Karpas-422 (cell line): ENCODE data around the gene ADGRL1. TPM values are rescaled to one million over a fixed set of nuclear protein-coding genes. Genes with fewer than 3 reads are reported as not detected.
"Not testable (repeated sequence)": the region's sequence is repeated elsewhere in the genome, so short reads cannot be mapped to it uniquely, and the experiment has no call there.

Experiments used
- DNase-seq: peaks from one replicate; pipeline ENCODE4 v3.0.0-alpha.2; 2015
- H2AFZ ChIP-seq: fragments of 200-600 bp; sonication (generic); 2 replicates; pipeline ENCODE4 v1.6.1; 2014; ENCODE audit warnings: antibody characterized with exemption, low read length, mixed read lengths
- H3K27ac ChIP-seq: fragments of 200-600 bp; sonication (generic); 2 replicates; pipeline ENCODE4 v1.5.1; 2014; ENCODE audit warnings: mild to moderate bottlenecking, low read length, moderate library complexity
- H3K27me3 ChIP-seq: fragments of 200-600 bp; sonication (generic); 2 replicates; pipeline ENCODE4 v1.6.1; 2014; ENCODE audit warnings: low read length, mixed read lengths
- H3K36me3 ChIP-seq: fragments of 200-600 bp; sonication (generic); 2 replicates; pipeline ENCODE4 v1.6.1; 2014; ENCODE audit warnings: low read length, mixed read lengths; ENCODE audit not compliant: insufficient read depth
- H3K4me1 ChIP-seq: fragments of 200-600 bp; sonication (generic); 2 replicates; pipeline ENCODE4 v1.6.1; 2014; ENCODE audit warnings: mild to moderate bottlenecking, low read length, mixed read lengths
- H3K4me2 ChIP-seq: fragments of 200-600 bp; sonication (generic); 2 replicates; pipeline ENCODE4 v1.6.1; 2014; ENCODE audit warnings: low read length, low read depth, mild to moderate bottlenecking; ENCODE audit not compliant: poor library complexity, severe bottlenecking
- H3K4me3 ChIP-seq: fragments of 200-600 bp; sonication (generic); 2 replicates; pipeline ENCODE4 v1.5.1; 2014; ENCODE audit warnings: mild to moderate bottlenecking, antibody characterized with exemption, low read length, mixed read lengths
- H3K79me2 ChIP-seq: fragments of 200-600 bp; sonication (generic); 2 replicates; pipeline ENCODE4 v1.6.1; 2014; ENCODE audit warnings: mild to moderate bottlenecking, low read length, mixed read lengths
- H3K9ac ChIP-seq: fragments of 200-600 bp; sonication (generic); 2 replicates; pipeline ENCODE4 v1.6.0; 2014; ENCODE audit warnings: low read length
- H3K9me2 ChIP-seq: fragments of 200-600 bp; sonication (generic), shearing (Covaris generic); replicated peaks from 2 replicates; pipeline ENCODE4 v1.6.0; 2014; ENCODE audit warnings: mild to moderate bottlenecking, low read length, moderate library complexity; ENCODE audit not compliant: insufficient read depth
- H3K9me3 ChIP-seq: fragments of 300-700, 200-600 bp; sonication (generic); 2 replicates; pipeline ENCODE4 v1.6.1; 2014; ENCODE audit warnings: low read length, mixed read lengths
- H4K20me1 ChIP-seq: fragments of 200-600 bp; sonication (generic); 2 replicates; pipeline ENCODE4 v1.6.1; 2014; ENCODE audit warnings: mild to moderate bottlenecking, antibody characterized with exemption, low read length, low read depth; ENCODE audit not compliant: insufficient read depth
- total RNA-seq: library from RNA; depleted of rRNA; stranded (reverse); fragments of >200 nt; shearing (Covaris generic); gene quantifications from 2 replicates; pipeline ENCODE4 v1.2.3, GENCODE V29; 2014; ENCODE audit warnings: low replicate concordance

ADGRL1 gene
- total RNA-seq, 1 experiment from 2014 or later, result 1.2 TPM

DNA sequence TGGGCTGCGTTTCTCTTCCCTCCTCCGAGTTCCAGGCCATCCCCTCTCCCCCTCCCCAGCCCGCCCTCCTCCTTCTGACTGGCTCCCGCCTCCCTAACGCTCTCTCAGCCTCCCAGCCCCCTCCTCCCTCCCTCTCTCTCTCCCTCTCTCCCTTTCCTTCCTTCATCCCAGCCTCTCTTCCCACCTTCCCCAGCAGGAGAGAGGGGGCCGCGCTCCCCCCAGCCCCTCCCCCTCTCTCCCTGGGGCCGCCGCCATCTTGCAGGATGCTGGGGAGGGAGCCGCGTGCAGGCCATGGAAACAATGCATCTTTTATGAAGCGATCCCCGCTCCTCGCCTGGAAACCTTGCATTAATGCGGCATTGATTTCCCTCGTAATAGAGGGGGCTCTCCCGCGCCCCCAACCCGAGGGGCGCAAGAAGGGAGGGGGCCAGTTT is 42.6 kb upstream of the ADGRL1 start:
- DNase-seq, result no peak
- Histone ChIP-seq H3K9me2 (no peaks in the 10 kb centered on the region), H3K4me1 (no peaks in the 10 kb centered on the region), H3K4me3 (no peak overlapping the region), H3K4me2 (no peak overlapping the region), H2AFZ (no peak overlapping the region), H3K27me3 (no peaks in the 10 kb centered on the region), H3K27ac (no peak overlapping the region), H3K36me3 (no peaks in the 10 kb centered on the region), H3K9ac (no peak overlapping the region), H4K20me1 (no peaks in the 10 kb centered on the region), H3K79me2 (no peaks in the 10 kb centered on the region), H3K9me3 (no peaks in the 10 kb centered on the region)

DNA sequence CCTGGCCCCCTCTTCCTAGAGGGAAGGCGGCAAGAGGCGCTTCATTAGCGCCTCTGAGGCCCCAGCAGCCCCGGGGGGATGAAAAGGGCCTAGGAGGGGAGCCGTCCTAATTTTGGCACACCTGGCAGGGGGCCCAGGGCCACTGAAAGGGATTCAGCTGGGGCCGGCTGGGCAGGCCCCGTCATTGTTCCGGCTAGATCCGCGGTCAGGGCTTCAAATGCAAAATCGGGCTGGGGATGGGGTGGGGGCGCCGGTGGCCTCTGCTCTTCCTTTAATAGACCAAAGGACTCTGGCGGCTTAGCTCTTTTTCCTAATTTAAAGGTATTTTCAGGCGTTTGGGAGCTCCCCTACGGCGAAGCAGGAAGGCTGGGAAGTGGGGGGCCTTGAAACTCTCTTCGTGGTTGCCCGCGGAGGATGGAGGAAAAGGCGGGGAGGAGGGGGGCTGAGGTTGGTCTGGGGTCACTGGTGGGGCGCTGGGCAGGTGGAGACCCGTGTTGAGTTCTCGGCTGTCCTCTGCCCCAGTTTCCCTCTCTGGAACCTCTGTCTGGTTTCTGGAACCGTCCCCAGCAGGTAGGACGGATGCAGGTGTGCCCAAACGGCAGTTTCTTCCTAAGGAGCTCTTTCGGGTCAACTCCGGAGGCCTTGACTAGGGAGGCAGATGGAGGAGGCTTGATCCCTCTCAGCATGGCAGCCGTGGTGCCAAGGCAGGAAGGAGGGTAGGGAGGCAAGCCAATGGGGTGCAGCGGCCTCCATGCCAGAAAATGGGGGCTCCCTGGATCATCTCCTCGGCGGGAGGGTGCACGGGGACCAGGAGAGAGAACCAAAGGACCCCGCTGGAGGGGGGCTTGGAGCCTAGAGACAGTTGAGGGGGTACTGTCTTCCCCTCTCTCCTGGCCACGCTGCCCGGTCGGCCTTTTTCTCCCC is 41.8 kb upstream of the ADGRL1 start:
- H4K20me1 ChIP-seq, H3K36me3 ChIP-seq, DNase-seq, H2AFZ ChIP-seq, H3K27me3 ChIP-seq, H3K9me2 ChIP-seq, H3K9me3 ChIP-seq, H3K9ac ChIP-seq, H3K4me1 ChIP-seq, H3K27ac ChIP-seq, H3K79me2 ChIP-seq, H3K4me2 ChIP-seq, H3K4me3 ChIP-seq: not testable (repeated sequence)

- not testable (repeated sequence) for H3K9ac ChIP-seq, H3K4me3 ChIP-seq, H3K9me3 ChIP-seq, H3K27me3 ChIP-seq, H3K36me3 ChIP-seq, H3K4me2 ChIP-seq, H4K20me1 ChIP-seq, H2AFZ ChIP-seq, H3K79me2 ChIP-seq, H3K4me1 ChIP-seq, H3K9me2 ChIP-seq, DNase-seq, H3K27ac ChIP-seq
These were observed 41.2 kb upstream of the ADGRL1 start for GRCh38 chr19:14247205-14247547.

GRCh38 chr19:14244393-14244792 is 38.4 kb upstream of the ADGRL1 start:
- H3K4me3 ChIP-seq, H3K9me2 ChIP-seq, DNase-seq, H3K4me2 ChIP-seq, H4K20me1 ChIP-seq, H3K36me3 ChIP-seq, H3K27me3 ChIP-seq, H3K9me3 ChIP-seq, H2AFZ ChIP-seq, H3K9ac ChIP-seq, H3K27ac ChIP-seq, H3K79me2 ChIP-seq, H3K4me1 ChIP-seq: not testable (repeated sequence)

DNA sequence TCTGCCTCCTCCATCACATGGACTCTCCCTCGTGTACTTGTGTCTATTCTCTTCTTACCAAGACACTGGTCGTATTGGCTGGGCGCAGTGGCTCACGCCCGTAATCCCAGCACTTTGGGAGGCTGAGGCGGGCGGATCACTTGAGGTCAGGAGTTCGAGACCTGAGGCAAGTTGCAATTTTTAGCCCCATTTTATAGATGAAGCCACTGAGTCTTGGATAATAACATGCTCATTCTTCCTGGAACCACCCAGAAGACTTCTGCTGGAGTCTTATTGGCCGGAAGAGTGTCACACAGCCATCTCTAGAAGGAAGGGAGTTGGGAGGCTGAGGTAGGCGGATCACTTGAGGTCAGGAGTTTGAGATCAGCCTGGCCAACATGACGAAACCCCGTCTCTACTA is 37.7 kb upstream of the ADGRL1 start:
- H3K79me2 ChIP-seq, H3K4me3 ChIP-seq, H3K27ac ChIP-seq, H3K4me1 ChIP-seq, H3K36me3 ChIP-seq, H4K20me1 ChIP-seq, H3K9ac ChIP-seq, H2AFZ ChIP-seq, H3K9me3 ChIP-seq, H3K4me2 ChIP-seq, H3K9me2 ChIP-seq, H3K27me3 ChIP-seq, DNase-seq: not testable (repeated sequence)

DNA sequence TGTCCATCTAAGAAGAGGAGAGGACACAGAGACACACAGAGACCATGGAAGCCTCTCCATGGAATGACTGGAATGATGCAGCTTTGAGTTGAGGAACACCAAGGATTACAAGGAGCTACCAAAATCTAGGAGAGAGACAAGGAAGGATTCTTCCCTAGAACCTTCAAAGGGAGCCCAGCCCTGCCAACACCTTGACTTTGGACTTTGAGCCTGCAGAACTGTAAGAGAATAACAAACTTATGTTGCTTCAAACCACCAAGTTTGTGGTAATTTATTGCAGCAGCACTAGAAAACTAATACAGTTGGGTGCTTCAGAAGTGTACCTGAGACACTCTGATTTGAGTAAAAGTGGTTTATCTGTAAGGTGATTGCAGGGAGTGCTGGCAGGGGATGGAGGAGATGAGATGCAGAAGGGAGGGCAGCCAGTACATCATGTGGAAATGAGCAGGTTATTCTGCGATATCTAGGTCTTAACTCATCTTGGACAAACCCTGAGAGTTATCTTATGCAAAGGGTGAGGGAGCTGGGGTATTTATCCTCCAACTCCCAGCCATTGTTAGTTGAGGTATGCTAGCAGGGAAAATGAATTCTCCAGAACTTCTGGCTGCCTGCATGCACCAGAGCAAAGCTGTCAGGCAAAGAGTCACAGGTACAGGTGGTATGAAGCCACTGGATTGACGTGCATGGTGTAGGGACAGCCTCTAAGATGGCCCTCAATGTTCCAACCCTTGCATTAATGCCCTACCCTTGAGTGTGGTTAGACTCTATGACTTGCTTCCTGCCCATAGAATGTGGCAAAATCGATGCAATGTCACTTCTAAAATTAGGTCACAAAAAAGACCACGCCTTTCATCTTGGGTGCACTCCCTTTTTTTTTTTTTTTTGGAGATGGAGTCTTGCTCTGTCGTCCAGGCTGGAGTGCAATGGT is 31.3 kb upstream of the ADGRL1 start:
- Histone ChIP-seq H3K4me1 (no peaks in the 10 kb centered on the region), H3K9ac (no peak overlapping the region), H3K9me2 (no peaks in the 10 kb centered on the region), H3K4me3 (no peak overlapping the region), H3K27me3 (no peaks in the 10 kb centered on the region), H3K79me2 (no peaks in the 10 kb centered on the region), H3K27ac (no peak overlapping the region), H4K20me1 (no peaks in the 10 kb centered on the region), H3K4me2 (no peak overlapping the region), H2AFZ (no peak overlapping the region), H3K9me3 (no peaks in the 10 kb centered on the region), H3K36me3 (no peaks in the 10 kb centered on the region)
- no peak for DNase-seq

- not testable (repeated sequence) for H3K27ac ChIP-seq, H3K36me3 ChIP-seq, H3K27me3 ChIP-seq, H4K20me1 ChIP-seq, H3K79me2 ChIP-seq, H3K9ac ChIP-seq, H3K9me2 ChIP-seq, H3K4me2 ChIP-seq, H2AFZ ChIP-seq, H3K4me3 ChIP-seq, DNase-seq, H3K4me1 ChIP-seq, H3K9me3 ChIP-seq
These were observed 27.0 kb upstream of the ADGRL1 start for GRCh38 chr19:14232945-14233344.

DNA sequence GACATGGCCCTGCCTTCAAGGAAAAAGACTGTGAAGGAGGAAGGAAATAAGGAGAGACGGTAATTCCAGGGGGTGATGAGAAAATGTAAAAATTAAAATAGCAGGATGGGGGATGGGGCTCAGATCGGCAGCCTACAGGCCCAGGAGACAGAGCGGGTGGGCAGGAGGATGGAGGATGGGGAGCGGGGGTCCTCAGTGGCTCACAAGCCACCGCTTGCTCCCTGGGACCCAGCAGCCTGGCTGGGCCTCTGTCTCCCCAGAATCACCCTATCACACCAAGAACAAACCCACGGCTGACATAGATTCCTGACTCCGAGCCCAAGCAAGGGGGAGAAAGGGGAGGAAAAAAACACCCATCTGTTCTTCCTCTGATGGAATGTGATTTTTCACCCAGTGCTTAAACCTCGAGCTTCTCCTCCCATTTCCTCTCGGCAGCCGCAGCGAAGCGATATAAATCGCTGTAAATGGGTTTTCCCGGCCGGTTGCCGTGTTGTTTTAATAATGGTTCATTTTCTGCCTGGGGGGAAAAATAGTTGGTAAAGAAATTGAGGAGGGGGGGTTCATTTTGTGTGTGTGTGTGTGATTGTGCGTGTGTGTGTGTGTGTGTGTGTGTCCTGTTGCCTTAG is 22.6 kb upstream of the ADGRL1 start:
- H3K4me3 ChIP-seq, H3K9me2 ChIP-seq, H3K27me3 ChIP-seq, H3K9ac ChIP-seq, H3K36me3 ChIP-seq, H4K20me1 ChIP-seq, H2AFZ ChIP-seq, H3K9me3 ChIP-seq, H3K27ac ChIP-seq, H3K79me2 ChIP-seq, DNase-seq, H3K4me1 ChIP-seq, H3K4me2 ChIP-seq: not testable (repeated sequence)
